GM12872 (cell line): Measurements from ENCODE around the gene GPR21.

Experiments used
- TF ChIP-seq, protein P1 (sequence below): IDR thresholded peaks from 3 replicates; pipeline ENCODE4 v1.5.1; 2011; ENCODE audit warnings: low read depth, mild to moderate bottlenecking, low read length, moderate library complexity; ENCODE audit not compliant: insufficient read depth

GPR21 gene

DNA sequence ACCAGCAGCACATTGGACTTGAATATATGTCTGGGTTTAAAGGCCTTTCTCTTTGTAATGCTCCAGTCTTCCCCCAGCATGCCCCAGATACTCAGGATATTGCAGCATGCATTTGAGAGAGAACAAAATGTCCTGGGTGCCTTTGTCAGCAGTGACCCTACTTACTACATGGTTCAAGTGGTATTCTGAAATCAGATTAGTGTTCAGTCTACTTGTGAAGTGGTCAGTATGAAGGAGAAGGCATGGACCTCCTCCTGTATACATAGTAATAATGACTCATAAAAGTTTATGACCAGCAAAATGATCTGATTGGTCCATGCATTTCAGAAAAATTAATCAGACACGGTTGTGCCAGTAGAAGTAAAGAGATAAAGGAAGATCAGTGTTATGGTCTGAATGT is 25.4 kb downstream of the GPR21 start:
- TF ChIP-seq, protein P1, sequence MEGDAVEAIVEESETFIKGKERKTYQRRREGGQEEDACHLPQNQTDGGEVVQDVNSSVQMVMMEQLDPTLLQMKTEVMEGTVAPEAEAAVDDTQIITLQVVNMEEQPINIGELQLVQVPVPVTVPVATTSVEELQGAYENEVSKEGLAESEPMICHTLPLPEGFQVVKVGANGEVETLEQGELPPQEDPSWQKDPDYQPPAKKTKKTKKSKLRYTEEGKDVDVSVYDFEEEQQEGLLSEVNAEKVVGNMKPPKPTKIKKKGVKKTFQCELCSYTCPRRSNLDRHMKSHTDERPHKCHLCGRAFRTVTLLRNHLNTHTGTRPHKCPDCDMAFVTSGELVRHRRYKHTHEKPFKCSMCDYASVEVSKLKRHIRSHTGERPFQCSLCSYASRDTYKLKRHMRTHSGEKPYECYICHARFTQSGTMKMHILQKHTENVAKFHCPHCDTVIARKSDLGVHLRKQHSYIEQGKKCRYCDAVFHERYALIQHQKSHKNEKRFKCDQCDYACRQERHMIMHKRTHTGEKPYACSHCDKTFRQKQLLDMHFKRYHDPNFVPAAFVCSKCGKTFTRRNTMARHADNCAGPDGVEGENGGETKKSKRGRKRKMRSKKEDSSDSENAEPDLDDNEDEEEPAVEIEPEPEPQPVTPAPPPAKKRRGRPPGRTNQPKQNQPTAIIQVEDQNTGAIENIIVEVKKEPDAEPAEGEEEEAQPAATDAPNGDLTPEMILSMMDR: no peak

DNA sequence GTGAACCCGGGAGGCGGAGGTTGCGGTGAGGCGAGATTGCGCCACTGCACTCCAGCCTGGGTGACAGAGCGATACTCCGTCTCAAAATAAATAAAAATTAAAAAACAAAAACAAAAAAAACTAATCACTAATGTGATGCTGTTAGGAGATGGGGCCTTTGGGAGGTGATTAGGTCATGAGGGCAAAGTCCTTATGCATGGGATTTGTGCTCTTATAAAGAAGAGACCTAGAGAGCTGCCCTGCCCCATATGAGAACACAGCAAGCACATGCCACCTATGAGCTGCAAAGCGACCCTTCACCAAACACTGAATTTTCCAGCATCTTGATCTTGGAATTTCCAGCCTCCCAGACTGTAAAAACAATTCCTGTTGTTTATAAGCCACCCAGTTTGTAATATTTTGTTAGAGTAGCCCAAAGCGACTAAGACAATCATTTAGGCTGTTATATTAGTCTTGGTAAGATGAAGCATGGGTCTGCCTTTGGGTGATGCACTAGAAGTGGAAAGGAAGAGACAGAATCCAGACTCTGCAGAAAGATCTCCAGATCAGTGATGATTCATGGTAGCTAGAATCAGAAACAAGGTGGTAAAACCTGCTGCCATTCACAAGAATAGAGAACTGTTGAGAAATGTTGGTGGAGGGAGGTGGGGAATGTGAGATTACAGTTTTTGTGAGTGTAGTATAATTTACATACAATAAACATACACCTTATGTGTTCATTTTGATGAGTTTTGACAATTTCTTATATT is 26.2 kb downstream of the GPR21 start:
- TF ChIP-seq, protein P1: no peak

DNA sequence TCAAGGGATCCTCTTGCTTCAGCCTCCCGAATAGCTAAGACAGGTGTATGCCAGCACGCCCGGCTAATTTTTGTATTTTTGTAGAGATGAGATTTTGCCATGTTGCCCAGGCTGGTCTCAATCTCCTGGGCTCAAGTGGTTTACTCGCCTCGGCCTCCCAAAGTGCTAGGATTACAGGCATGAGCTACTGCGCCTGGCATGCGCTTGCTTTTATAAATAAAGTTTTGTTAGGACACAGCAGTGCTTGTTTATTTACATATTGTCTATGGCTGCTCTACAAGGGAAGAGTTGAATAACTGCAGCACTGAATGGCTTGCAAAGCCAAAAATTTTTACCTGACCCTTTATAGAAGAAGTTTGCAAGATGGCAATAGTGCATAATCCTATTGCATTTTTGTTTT is 27.7 kb downstream of the GPR21 start:
- TF ChIP-seq, protein P1: no peak

DNA sequence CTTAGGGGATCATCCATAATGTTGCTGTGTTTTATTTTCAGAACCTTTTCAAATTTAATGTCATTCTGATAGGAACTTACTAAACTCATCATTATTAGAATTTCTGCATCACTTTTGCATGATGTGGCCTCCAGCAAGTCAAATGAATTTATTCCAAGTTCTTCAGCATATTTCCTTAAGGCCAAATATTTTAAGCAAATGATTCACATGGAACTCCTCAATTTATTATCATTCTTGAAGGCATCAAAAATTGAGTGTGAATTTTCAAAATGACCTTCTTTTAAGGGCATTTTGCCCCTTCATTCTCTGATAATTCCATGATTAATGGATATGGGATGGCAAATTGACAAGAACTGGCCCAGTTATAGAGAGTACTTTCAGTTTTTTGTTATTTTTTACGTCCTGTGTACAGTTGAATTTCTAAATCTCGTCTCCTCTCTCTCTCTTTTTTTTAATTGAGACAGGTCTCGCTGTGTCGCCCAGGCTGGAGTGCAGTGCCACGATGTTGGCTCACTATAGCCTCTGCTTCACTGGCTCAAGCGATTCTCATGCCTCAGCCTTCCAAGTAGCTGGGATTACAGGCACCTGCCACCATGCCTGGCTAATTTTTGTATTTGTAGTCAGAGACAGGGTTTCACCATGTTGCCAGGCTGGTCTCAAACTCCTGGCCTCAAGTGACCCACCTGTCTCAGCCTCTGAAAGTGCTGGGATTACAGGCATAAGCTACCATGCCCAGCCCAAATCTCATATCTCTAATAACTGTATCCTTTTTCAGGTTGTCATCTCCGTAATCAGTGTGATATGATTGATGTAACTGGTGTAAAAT is 29.1 kb downstream of the GPR21 start:
- TF ChIP-seq, protein P1: no peak

DNA sequence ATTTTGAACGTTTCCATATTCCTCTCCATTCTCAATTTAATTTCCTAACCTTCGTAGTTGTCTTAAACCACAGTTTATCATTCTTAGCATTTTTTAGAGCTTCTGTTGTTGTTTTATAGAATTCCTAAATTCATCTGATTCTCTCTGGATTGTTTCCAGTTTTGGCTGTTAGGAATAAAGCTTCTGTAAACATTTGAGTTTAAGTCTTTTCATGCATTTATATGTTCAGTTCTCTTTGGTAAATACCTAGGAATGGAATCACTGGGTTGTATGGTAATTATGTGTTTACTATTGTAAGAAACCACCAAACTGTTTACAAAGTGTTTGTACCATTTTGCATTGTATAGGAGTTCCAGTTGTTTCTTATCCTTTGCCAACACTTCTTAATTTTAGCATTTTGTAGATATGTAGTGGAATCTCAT is 29.7 kb downstream of the GPR21 start:
- TF ChIP-seq, protein P1: no peak

DNA sequence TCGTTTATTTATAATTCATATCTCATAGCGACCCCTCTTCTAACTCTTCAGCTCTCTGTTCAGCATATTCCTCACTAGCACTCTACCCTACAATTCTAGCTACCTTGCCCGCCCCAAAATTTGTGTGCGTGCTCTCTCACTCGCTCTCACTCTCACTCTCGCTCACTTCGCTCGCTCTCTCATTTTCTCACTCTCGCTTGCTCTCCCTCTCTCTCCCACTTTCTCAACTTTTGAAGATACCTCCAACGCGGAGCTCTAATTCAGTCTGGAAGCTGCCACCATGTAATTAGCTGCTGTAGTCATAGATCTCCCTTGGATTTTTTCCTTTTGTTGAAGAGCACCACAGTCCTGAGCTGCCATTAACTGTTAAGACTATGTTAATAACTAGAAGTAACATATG is 30.4 kb downstream of the GPR21 start:
- TF ChIP-seq, protein P1: no peak

DNA sequence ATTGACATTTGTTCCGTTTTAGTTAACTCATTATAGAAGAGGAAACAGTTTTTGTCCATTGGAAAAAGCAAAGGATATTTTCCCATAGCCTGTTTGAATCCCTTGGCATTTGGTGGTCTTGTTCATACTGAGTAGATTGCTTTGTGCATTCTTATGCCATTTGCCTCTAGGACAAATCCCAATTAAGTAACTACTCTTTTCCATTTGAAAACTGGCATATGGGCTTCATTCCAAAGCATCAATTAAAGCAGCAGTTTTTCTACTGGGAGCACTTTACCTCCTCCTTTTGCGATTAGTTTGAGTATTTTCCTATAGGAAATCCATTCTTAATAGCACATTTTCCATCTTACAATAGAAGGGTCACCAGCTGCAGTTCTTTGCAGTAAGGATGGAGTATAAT is 31.2 kb downstream of the GPR21 start:
- TF ChIP-seq, protein P1: no peak
